Measurements from ENCODE around the gene RGP1. TPM values are rescaled to one million over a fixed set of nuclear protein-coding genes. Genes with fewer than 3 reads are reported as not detected.
A peak's percentile ranks its signal among the peaks of the same experiment; 100 is the strongest.

The RGP1 gene
- total RNA-seq, 1 donor from 2014 or later: 51.4 TPM

DNA sequence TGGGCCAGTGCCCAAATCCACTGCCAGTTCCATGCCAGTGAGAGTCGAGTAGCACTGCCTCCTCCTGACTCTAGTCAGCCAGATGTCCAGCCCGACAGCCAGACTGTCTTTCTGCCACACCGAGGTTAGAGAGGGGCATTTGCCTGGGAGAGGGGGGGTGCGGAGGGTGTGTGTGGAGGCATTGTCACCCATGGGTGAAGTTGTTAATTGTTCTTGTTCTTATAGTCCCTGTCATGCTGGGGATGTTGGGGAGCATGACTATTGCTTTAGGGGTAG is 1.1 kb downstream of the RGP1 start:
- peaks cover 47% of the 10 kb centered on the region for H3K36me3 Mint-ChIP-seq (ENCODE audit: low read depth, unreplicated experiment)
- H3K4me3 Mint-ChIP-seq (ENCODE audit: unreplicated experiment): peak overlapping the region; percentile 93
- H3K27me3 Mint-ChIP-seq (ENCODE audit: unreplicated experiment): peaks cover 10% of the 10 kb centered on the region
- peak overlapping the region; percentile 95 for H3K27ac Mint-ChIP-seq (ENCODE audit: unreplicated experiment)
- no peak for DNase-seq (ENCODE audit: low spot score)
- TF ChIP-seq, protein P1, sequence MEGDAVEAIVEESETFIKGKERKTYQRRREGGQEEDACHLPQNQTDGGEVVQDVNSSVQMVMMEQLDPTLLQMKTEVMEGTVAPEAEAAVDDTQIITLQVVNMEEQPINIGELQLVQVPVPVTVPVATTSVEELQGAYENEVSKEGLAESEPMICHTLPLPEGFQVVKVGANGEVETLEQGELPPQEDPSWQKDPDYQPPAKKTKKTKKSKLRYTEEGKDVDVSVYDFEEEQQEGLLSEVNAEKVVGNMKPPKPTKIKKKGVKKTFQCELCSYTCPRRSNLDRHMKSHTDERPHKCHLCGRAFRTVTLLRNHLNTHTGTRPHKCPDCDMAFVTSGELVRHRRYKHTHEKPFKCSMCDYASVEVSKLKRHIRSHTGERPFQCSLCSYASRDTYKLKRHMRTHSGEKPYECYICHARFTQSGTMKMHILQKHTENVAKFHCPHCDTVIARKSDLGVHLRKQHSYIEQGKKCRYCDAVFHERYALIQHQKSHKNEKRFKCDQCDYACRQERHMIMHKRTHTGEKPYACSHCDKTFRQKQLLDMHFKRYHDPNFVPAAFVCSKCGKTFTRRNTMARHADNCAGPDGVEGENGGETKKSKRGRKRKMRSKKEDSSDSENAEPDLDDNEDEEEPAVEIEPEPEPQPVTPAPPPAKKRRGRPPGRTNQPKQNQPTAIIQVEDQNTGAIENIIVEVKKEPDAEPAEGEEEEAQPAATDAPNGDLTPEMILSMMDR (IDR thresholded peaks at IDR 0.05; ENCODE audit: unreplicated experiment): no peak
- peaks cover 72% of the 10 kb centered on the region for H3K4me1 Mint-ChIP-seq (ENCODE audit: unreplicated experiment)
- no peaks in the 10 kb centered on the region for H3K9me3 Mint-ChIP-seq (ENCODE audit: unreplicated experiment)

DNA sequence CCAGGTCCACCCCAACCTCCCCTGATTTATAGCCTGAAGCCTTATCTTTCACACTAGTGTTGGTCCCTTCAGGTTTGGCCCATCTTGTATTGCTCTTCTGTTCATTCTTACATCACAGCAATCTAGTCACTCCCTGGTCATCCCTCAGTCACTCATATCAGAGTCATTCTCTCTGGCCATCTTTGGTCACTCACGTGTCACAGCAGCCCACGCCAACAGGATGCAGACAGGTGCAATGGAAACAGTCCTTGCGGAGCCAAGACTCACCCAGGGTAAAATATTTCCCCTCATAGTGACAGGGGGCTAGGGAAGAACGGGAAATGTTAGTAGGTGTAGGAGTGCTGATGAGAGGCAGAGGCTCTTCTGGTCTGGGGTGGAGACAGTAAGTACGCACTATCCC is 4.4 kb downstream of the RGP1 start:
- DNase-seq (ENCODE audit: low spot score): no peak
- TF ChIP-seq, protein P1 (IDR thresholded peaks at IDR 0.05; ENCODE audit: unreplicated experiment): no peak
- Mint-ChIP-seq H3K4me3 (ENCODE audit: unreplicated experiment) (peak overlapping the region; percentile 68), H3K9me3 (ENCODE audit: unreplicated experiment) (no peaks in the 10 kb centered on the region), H3K27ac (ENCODE audit: unreplicated experiment) (peak overlapping the region; percentile 27), H3K36me3 (ENCODE audit: low read depth, unreplicated experiment) (peaks cover 38% of the 10 kb centered on the region), H3K27me3 (ENCODE audit: unreplicated experiment) (peaks cover 21% of the 10 kb centered on the region), H3K4me1 (ENCODE audit: unreplicated experiment) (peaks cover 72% of the 10 kb centered on the region)

DNA sequence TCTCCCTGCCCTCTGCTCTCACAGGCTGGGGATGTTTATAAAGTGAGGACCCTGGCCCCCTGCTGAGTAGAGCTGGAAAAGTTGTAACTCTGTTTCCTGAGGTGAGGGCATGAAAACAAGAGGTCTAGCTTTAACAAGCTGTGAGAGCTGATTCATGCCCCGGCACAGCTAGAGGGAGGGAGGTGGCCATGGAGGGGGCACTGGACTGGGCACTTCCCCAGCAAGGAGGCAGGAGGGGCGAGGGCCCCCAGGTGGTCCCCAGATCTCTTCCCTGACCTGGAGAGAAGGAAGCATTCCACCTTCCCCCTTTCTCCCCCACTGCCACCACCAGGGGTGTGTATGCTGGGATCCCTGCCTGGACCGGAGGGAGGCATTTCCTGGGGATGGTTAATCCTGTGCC is 5.2 kb downstream of the RGP1 start, which contains the start of gene MSMP:
MSMP (minus strand) TSS at position 13 of the 400 bp plus-strand sequence. CDS start 147 bp downstream, outside the sequence.
- Mint-ChIP-seq H3K27ac (ENCODE audit: unreplicated experiment) (peak within 1 kb of the TSS; percentile 27), H3K36me3 (ENCODE audit: low read depth, unreplicated experiment) (peaks cover 38% of the 10 kb centered on the region), H3K4me3 (ENCODE audit: unreplicated experiment) (peak within 1 kb of the TSS; percentile 68), H3K9me3 (ENCODE audit: unreplicated experiment) (no peaks in the 10 kb centered on the region), H3K27me3 (ENCODE audit: unreplicated experiment) (peaks cover 24% of the 10 kb centered on the region), H3K4me1 (ENCODE audit: unreplicated experiment) (peaks cover 79% of the 10 kb centered on the region)
- TF ChIP-seq, protein P1 (IDR thresholded peaks at IDR 0.05; ENCODE audit: unreplicated experiment): no peak
- DNase-seq (ENCODE audit: low spot score): no peak

DNA sequence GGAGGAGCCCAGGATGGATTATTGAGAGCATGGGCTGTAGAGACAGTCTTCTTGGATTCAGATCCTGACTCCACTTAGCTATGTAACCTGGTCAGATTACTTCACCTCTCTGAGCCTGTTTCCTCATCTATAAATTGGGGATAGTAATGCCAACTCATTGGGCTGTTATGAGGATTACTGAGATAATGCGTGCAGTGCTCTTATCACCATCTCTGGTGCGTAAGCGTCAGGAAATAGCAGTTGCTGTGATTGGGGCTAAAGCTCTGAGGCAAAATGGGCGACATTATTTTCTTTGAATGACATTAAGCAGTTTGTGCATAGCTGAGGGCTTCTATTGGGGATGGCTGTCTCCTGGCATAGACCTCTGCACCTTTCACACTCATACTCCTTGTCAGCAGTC is 6.0 kb downstream of the RGP1 start:
- Mint-ChIP-seq H3K4me1 (ENCODE audit: unreplicated experiment) (peaks cover 79% of the 10 kb centered on the region), H3K9me3 (ENCODE audit: unreplicated experiment) (no peaks in the 10 kb centered on the region), H3K27ac (ENCODE audit: unreplicated experiment) (peak overlapping the region; percentile 25), H3K36me3 (ENCODE audit: low read depth, unreplicated experiment) (peaks cover 38% of the 10 kb centered on the region), H3K27me3 (ENCODE audit: unreplicated experiment) (peaks cover 25% of the 10 kb centered on the region), H3K4me3 (ENCODE audit: unreplicated experiment) (peak overlapping the region; percentile 53)
- DNase-seq (ENCODE audit: low spot score): no peak
- TF ChIP-seq, protein P1 (IDR thresholded peaks at IDR 0.05; ENCODE audit: unreplicated experiment): no peak

DNA sequence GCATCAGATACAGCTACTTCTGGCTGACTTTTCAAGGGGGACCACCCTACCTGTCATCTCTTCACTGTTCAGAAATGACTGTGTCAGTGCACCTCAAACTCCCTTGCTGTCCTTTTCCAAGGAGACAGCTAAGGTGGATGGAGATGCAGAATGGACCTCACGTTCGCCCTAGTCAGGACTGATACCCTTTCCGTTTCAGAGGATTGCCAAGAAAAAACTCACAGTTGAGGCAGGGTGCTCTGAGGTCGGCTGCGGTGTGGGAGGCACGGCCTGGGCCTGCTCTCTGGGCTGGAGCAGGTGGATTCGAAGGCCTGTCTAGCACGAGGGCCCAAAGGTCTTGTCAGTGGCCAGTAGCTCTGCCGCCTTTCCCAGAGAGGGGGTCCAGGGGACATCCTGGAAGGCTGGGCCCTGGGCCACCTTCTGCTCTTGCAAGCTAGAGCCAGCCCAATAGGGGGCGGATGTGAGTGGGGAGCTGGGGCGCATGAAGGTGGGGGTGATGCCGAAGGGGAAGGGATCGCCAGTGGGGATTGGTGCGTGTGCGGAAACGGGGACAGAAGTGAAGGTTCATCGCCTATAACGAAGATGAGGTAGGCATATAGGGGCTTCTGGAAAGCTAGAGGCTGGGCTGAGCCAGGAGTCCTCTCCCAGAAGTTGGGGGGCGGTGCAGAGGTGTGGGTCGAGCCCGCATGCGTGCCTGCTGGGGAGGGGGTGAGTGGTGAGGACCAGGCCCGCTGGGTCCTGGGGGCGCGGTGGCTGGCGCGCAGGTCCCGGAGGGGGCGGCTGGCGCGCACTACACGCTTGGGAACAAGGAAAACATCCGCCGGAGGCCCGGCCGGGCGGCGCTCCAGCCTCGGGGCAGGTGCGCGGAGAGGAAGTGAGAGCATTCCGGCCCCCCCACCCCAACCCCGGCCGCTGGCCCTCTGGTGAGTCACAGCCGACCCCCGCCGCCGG is 7.5 kb downstream of the RGP1 start:
- peaks cover 26% of the 10 kb centered on the region for H3K27me3 Mint-ChIP-seq (ENCODE audit: unreplicated experiment)
- peaks cover 75% of the 10 kb centered on the region for H3K4me1 Mint-ChIP-seq (ENCODE audit: unreplicated experiment)
- H3K9me3 Mint-ChIP-seq (ENCODE audit: unreplicated experiment): no peaks in the 10 kb centered on the region
- peak; percentile 62 for DNase-seq (ENCODE audit: low spot score)
- TF ChIP-seq, protein P1 (IDR thresholded peaks at IDR 0.05; ENCODE audit: unreplicated experiment): no peak
- H3K36me3 Mint-ChIP-seq (ENCODE audit: low read depth, unreplicated experiment): peaks cover 32% of the 10 kb centered on the region
- H3K27ac Mint-ChIP-seq (ENCODE audit: unreplicated experiment): peak overlapping the region; percentile 98
- peak overlapping the region; percentile 92 for H3K4me3 Mint-ChIP-seq (ENCODE audit: unreplicated experiment)
